ENCODE data around the gene IER5. TPM values are rescaled to one million over a fixed set of nuclear protein-coding genes. Genes with fewer than 3 reads are reported as not detected.

IER5 gene
- total and polyA plus RNA-seq, 2 of the 13 experiments (the other 11 are each of a cell fraction or from before 2014, with no cell fraction given): 2.5 to 3.5 TPM

- in situ Hi-C loops (cut with HindIII; ENCODE audit: extremely low pct_ligation_motif_present, low pct_unique_long_range_greater_than_20kb) (no loop called here), intact Hi-C loops (cut with micrococcal nuclease; ENCODE audit: unreplicated experiment) (no loop called here)
- Histone ChIP-seq H3K27me3 (ENCODE audit: control insufficient read depth in 1 of 2, insufficient read depth in 2 of 2, low read length in 2 of 2) (no peaks in the 10 kb centered on the region), H3K9ac (ENCODE audit: insufficient read depth, low read depth, low read length) (no peak overlapping the region), H3K36me3 (replicated peaks in 1 of 2; ENCODE audit: control insufficient read depth in 1 of 2, insufficient read depth in 2 of 2, low read length in 2 of 2) (no peaks in the 10 kb centered on the region), H2AFZ (ENCODE audit: low read length) (no peak overlapping the region), H3K4me2 (ENCODE audit: low read depth, low read length) (peak overlapping the region; percentile 41), H3K9me3 (ENCODE audit: low read length) (no peaks in the 10 kb centered on the region), H3K27ac (ENCODE audit: extremely low read length, insufficient read depth, low read length) (no peak overlapping the region), H3K4me3 (replicated peaks in 1 of 3; ENCODE audit: insufficient read depth in 1 of 3, low read depth in 2 of 3, low read length in 3 of 3) (no peak overlapping the region), H4K20me1 (ENCODE audit: insufficient read depth, low read length) (no peaks in the 10 kb centered on the region), H3K4me1 (ENCODE audit: insufficient read depth, low read length) (peaks cover 18% of the 10 kb centered on the region; the same call in 1 of the 2 replicates), H3K79me2 (ENCODE audit: insufficient read depth, low read length) (no peaks in the 10 kb centered on the region)
- POLR2A ChIA-PET: interaction anchor here (1.3 kb wide), 1 partner anchor 27 kb away, joined by 4 read pairs; the partner anchor contains the start of gene IER5
- ATAC-seq: peak; percentile 61
- BruUV-seq (replicated peaks): no TSS peak
- no peak for FAIRE-seq
- CTCF ChIA-PET (ENCODE audit: low intra/inter-chr PET ratio, low total read pairs): no interaction called here
- TF ChIP-seq ZNF580 (CRISPR knock-in tag; IDR thresholded peaks at IDR 0.05; ENCODE audit: borderline replicate concordance, low read depth): no peak
- 47% methylated on average over 15 of the region's 15 CpGs for WGBS (ENCODE audit: low lambda C conversion rate)
- no peak for DNase-seq (ENCODE audit: low spot score)
Observed at GRCh38 chr1:181061891-181062835, 26.3 kb upstream of the IER5 start.

- Histone ChIP-seq H2AFZ (ENCODE audit: low read length) (no peak overlapping the region), H3K27ac (ENCODE audit: extremely low read length, insufficient read depth, low read length) (no peak overlapping the region), H3K79me2 (ENCODE audit: insufficient read depth, low read length) (no peaks in the 10 kb centered on the region), H3K4me1 (ENCODE audit: insufficient read depth, low read length) (peaks cover 18% of the 10 kb centered on the region; the same call in 1 of the 2 replicates), H4K20me1 (ENCODE audit: insufficient read depth, low read length) (no peaks in the 10 kb centered on the region), H3K9me3 (ENCODE audit: low read length) (no peaks in the 10 kb centered on the region), H3K27me3 (ENCODE audit: control insufficient read depth in 1 of 2, insufficient read depth in 2 of 2, low read length in 2 of 2) (no peaks in the 10 kb centered on the region), H3K4me2 (ENCODE audit: low read depth, low read length) (peak overlapping the region; percentile 41), H3K4me3 (replicated peaks in 1 of 3; ENCODE audit: insufficient read depth in 1 of 3, low read depth in 2 of 3, low read length in 3 of 3) (no peak overlapping the region), H3K9ac (ENCODE audit: insufficient read depth, low read depth, low read length) (no peak overlapping the region), H3K36me3 (replicated peaks in 1 of 2; ENCODE audit: control insufficient read depth in 1 of 2, insufficient read depth in 2 of 2, low read length in 2 of 2) (no peaks in the 10 kb centered on the region)
- intact Hi-C loops (cut with micrococcal nuclease; ENCODE audit: unreplicated experiment) (no loop called here), in situ Hi-C loops (cut with HindIII; ENCODE audit: extremely low pct_ligation_motif_present, low pct_unique_long_range_greater_than_20kb) (no loop called here)
- FAIRE-seq (no peak), ATAC-seq (peak; percentile 63), DNase-seq (ENCODE audit: low spot score) (no peak)
- POLR2A ChIA-PET: interaction anchor here (1.3 kb wide), 1 partner anchor 26 kb away, joined by 4 read pairs; the partner anchor contains the start of gene IER5
- 29% methylated on average over 6 of the region's 6 CpGs for WGBS (ENCODE audit: low lambda C conversion rate)
- no TSS peak for BruUV-seq (replicated peaks)
- CTCF ChIA-PET (ENCODE audit: low intra/inter-chr PET ratio, low total read pairs): no interaction called here
- no peak for TF ChIP-seq XBP1 (CRISPR knock-in tag; IDR thresholded peaks at IDR 0.05)
- TF ChIP-seq ZNF451 (CRISPR knock-in tag; IDR thresholded peaks at IDR 0.05): no peak
- TF ChIP-seq ZBTB40 (IDR thresholded peaks at IDR 0.05): no peak
- no peak for TF ChIP-seq ZBTB40 (CRISPR knock-in tag; IDR thresholded peaks at IDR 0.05)
- peak; percentile 34; the same call in 1 of the 2 replicates for TF ChIP-seq GABPB1 (CRISPR knock-in tag; IDR thresholded peaks at IDR 0.05)
Observed at GRCh38 chr1:181062836-181063428, 25.6 kb upstream of the IER5 start.
